ENCODE data around the gene CCM2. TPM values are rescaled to one million over a fixed set of nuclear protein-coding genes. Genes with fewer than 3 reads are reported as not detected.

The CCM2 gene
- total RNA-seq, 1 donor from 2014 or later: 62.0 TPM

GRCh38 chr7:45035371-45035770 is 35.4 kb downstream of the CCM2 start:
- H3K27ac Mint-ChIP-seq (ENCODE audit: unreplicated experiment): no peak overlapping the region

GRCh38 chr7:45035893-45036292 is 35.9 kb downstream of the CCM2 start:
- H3K79me2 ChIP-seq (ENCODE audit: insufficient read depth, low read length): peaks cover 67% of the 10 kb centered on the region
- no peak overlapping the region for H3K4me3 ChIP-seq (ENCODE audit: insufficient read depth, low read depth, low read length)
- Mint-ChIP-seq H3K4me3 (ENCODE audit: unreplicated experiment) (no peak overlapping the region), H3K27ac (ENCODE audit: unreplicated experiment) (no peak overlapping the region), H3K9me3 (ENCODE audit: unreplicated experiment) (no peaks in the 10 kb centered on the region), H3K4me1 (ENCODE audit: low read depth, unreplicated experiment) (peaks cover 19% of the 10 kb centered on the region), H3K27me3 (ENCODE audit: low read depth, unreplicated experiment) (no peaks in the 10 kb centered on the region), H3K36me3 (ENCODE audit: low read depth, unreplicated experiment) (peaks cover 11% of the 10 kb centered on the region)
- H3K27me3 ChIP-seq (ENCODE audit: insufficient read depth, low read length): no peaks in the 10 kb centered on the region
- no peaks in the 10 kb centered on the region for H3K9me3 ChIP-seq (ENCODE audit: insufficient read depth, low read depth, low read length)
- H3K4me2 ChIP-seq (ENCODE audit: low read length): no peak overlapping the region
- H2AFZ ChIP-seq (ENCODE audit: low read depth, low read length): no peak overlapping the region
- H3K27ac ChIP-seq (ENCODE audit: low read depth, low read length): no peak overlapping the region
- FAIRE-seq (no peak), DNase-seq (ENCODE audit: low read depth) (no peak)
- H3K4me1 ChIP-seq (ENCODE audit: insufficient read depth, low read length): peaks cover 8% of the 10 kb centered on the region
- no peak overlapping the region for H3K9ac ChIP-seq (ENCODE audit: low read length)
- H4K20me1 ChIP-seq (ENCODE audit: insufficient read depth, low read length): peaks cover 73% of the 10 kb centered on the region
- peaks cover 6% of the 10 kb centered on the region for H3K36me3 ChIP-seq (ENCODE audit: insufficient read depth, low read length)
- TF ChIP-seq CTCF (IDR thresholded peaks at IDR 0.05; ENCODE audit: insufficient read depth, low read depth, low read length): no peak
- TF ChIP-seq EZH2 (IDR thresholded peaks at IDR 0.05; ENCODE audit: insufficient read depth, low read length): no peak

More at GRCh38 chr7:45035371-45035770, 35.4 kb downstream of the CCM2 start:
- DNase-seq (ENCODE audit: low read depth) (no peak), FAIRE-seq (no peak)
- no peaks in the 10 kb centered on the region for H3K9me3 ChIP-seq (ENCODE audit: insufficient read depth, low read depth, low read length)
- peaks cover 6% of the 10 kb centered on the region for H3K36me3 ChIP-seq (ENCODE audit: insufficient read depth, low read length)
- Mint-ChIP-seq H3K27me3 (ENCODE audit: low read depth, unreplicated experiment) (no peaks in the 10 kb centered on the region), H3K4me1 (ENCODE audit: low read depth, unreplicated experiment) (peaks cover 19% of the 10 kb centered on the region), H3K4me3 (ENCODE audit: unreplicated experiment) (no peak overlapping the region), H3K36me3 (ENCODE audit: low read depth, unreplicated experiment) (peaks cover 11% of the 10 kb centered on the region), H3K9me3 (ENCODE audit: unreplicated experiment) (no peaks in the 10 kb centered on the region)
- H4K20me1 ChIP-seq (ENCODE audit: insufficient read depth, low read length): peaks cover 71% of the 10 kb centered on the region
- no peak overlapping the region for H3K4me3 ChIP-seq (ENCODE audit: insufficient read depth, low read depth, low read length)
- H3K27ac ChIP-seq (ENCODE audit: low read depth, low read length): no peak overlapping the region
- peaks cover 8% of the 10 kb centered on the region for H3K4me1 ChIP-seq (ENCODE audit: insufficient read depth, low read length)
- no peak overlapping the region for H2AFZ ChIP-seq (ENCODE audit: low read depth, low read length)
- no peak overlapping the region for H3K4me2 ChIP-seq (ENCODE audit: low read length)
- H3K9ac ChIP-seq (ENCODE audit: low read length): no peak overlapping the region
- H3K27me3 ChIP-seq (ENCODE audit: insufficient read depth, low read length): no peaks in the 10 kb centered on the region
- H3K79me2 ChIP-seq (ENCODE audit: insufficient read depth, low read length): peaks cover 69% of the 10 kb centered on the region
- TF ChIP-seq CTCF (IDR thresholded peaks at IDR 0.05; ENCODE audit: insufficient read depth, low read depth, low read length): no peak

- Histone ChIP-seq H3K9ac (ENCODE audit: low read length) (no peak overlapping the region), H3K9me3 (ENCODE audit: insufficient read depth, low read depth, low read length) (no peaks in the 10 kb centered on the region), H4K20me1 (ENCODE audit: insufficient read depth, low read length) (peaks cover 76% of the 10 kb centered on the region), H2AFZ (ENCODE audit: low read depth, low read length) (no peak overlapping the region), H3K36me3 (ENCODE audit: insufficient read depth, low read length) (peaks cover 8% of the 10 kb centered on the region), H3K4me3 (ENCODE audit: insufficient read depth, low read depth, low read length) (no peak overlapping the region), H3K4me2 (ENCODE audit: low read length) (no peak overlapping the region), H3K27me3 (ENCODE audit: insufficient read depth, low read length) (no peaks in the 10 kb centered on the region), H3K79me2 (ENCODE audit: insufficient read depth, low read length) (peaks cover 63% of the 10 kb centered on the region), H3K4me1 (ENCODE audit: insufficient read depth, low read length) (peaks cover 8% of the 10 kb centered on the region), H3K27ac (ENCODE audit: low read depth, low read length) (no peak overlapping the region)
- TF ChIP-seq CTCF (IDR thresholded peaks at IDR 0.05; ENCODE audit: insufficient read depth, low read depth, low read length): no peak
- TF ChIP-seq EZH2 (IDR thresholded peaks at IDR 0.05; ENCODE audit: insufficient read depth, low read length): no peak
- H3K27ac Mint-ChIP-seq (ENCODE audit: unreplicated experiment): no peak overlapping the region
- no peaks in the 10 kb centered on the region for H3K27me3 Mint-ChIP-seq (ENCODE audit: low read depth, unreplicated experiment)
- H3K4me1 Mint-ChIP-seq (ENCODE audit: low read depth, unreplicated experiment): peaks cover 19% of the 10 kb centered on the region
- DNase-seq (ENCODE audit: low read depth) (no peak), FAIRE-seq (no peak)
- no peak overlapping the region for H3K4me3 Mint-ChIP-seq (ENCODE audit: unreplicated experiment)
- H3K36me3 Mint-ChIP-seq (ENCODE audit: low read depth, unreplicated experiment): peaks cover 13% of the 10 kb centered on the region
- H3K9me3 Mint-ChIP-seq (ENCODE audit: unreplicated experiment): no peaks in the 10 kb centered on the region
Observed at GRCh38 chr7:45036317-45036716, 36.3 kb downstream of the CCM2 start.

Measured in astrocyte (in vitro differentiated cells and primary cell).